Measurements from ENCODE around the gene EXOC1L.

DNA sequence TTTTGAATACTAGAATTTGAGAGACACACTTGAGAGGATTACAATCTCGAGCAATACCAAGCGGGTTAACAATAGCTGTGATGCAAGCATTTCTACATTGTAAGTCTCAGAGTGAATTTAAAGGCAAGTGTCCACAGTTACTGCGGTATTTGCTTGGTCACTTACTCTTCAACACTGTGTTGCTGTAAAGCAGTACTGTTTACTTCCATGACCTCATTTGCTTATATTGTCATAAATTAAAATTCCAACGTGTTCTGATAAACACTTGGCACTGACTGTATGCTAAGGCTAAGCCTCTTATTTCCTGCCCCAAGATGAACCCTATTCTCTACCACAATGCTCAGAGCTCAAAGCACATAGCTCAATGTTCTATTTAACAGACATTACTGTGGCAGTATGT lies 11.1 kb downstream of the EXOC1L start:
- TF ChIP-seq CTCF (IDR thresholded peaks at IDR 0.05) (no peak), POLR2A (IDR thresholded peaks at IDR 0.05) (no peak), EP300 (IDR thresholded peaks at IDR 0.05) (no peak), POLR2AphosphoS5 (IDR thresholded peaks at IDR 0.05) (no peak)
